Measurements from ENCODE around the gene RASD2. TPM values are rescaled to one million over a fixed set of nuclear protein-coding genes. Genes with fewer than 3 reads are reported as not detected.

RASD2 gene
- total RNA-seq, 1 experiment from 2014 or later, result 0.42 TPM

GRCh38 chr22:35576671-35577070 is 36.0 kb downstream of the RASD2 start:
- no peaks in the 10 kb centered on the region for H3K79me2 ChIP-seq (ENCODE audit: insufficient read depth, low read length)
- H4K8ac ChIP-seq (replicated peaks; ENCODE audit: insufficient read length, low read depth, low read length), result no peak overlapping the region
- H3T11ph ChIP-seq (ENCODE audit: low read length), result no peak overlapping the region
- no peak overlapping the region for H2BK120ac ChIP-seq (ENCODE audit: low read depth, low read length, poor library complexity, severe bottlenecking)
- H3K4me2 ChIP-seq (ENCODE audit: insufficient read depth, insufficient read length, low read length), result no peak overlapping the region
- no peaks in the 10 kb centered on the region for H3K4me1 ChIP-seq (ENCODE audit: insufficient read depth, low read length)
- H3K23me2 ChIP-seq (ENCODE audit: insufficient read length, low read depth, low read length, poor library complexity, severe bottlenecking), result no peaks in the 10 kb centered on the region
- Mint-ChIP-seq H3K27me3 (ENCODE audit: low read depth) (peaks cover 8% of the 10 kb centered on the region), H3K36me3 (ENCODE audit: insufficient read depth in 1 of 3, low read depth in 3 of 3) (no peaks in the 10 kb centered on the region), H3K27ac (no peak overlapping the region), H3K4me1 (no peaks in the 10 kb centered on the region; a peak in 1 of 4 replicates), H3K9me3 (no peaks in the 10 kb centered on the region), H3K4me3 (no peak overlapping the region)
- DNase-seq, result no peak
- H3K27me3 ChIP-seq (ENCODE audit: insufficient read depth, low read length), result no peaks in the 10 kb centered on the region
- H4K91ac ChIP-seq (ENCODE audit: insufficient read length, low read depth, low read length), result no peak overlapping the region
- H3K18ac ChIP-seq (ENCODE audit: insufficient read length, low read depth, low read length), result no peak overlapping the region
- no peak overlapping the region for H3K4ac ChIP-seq (ENCODE audit: low read depth, low read length)
- TF ChIP-seq CTCF (conservative IDR thresholded peaks at IDR 0.05), result no peak
- H4K5ac ChIP-seq (ENCODE audit: insufficient read length, low read depth, low read length), result no peak overlapping the region
- H3K56ac ChIP-seq (ENCODE audit: insufficient read length, low read depth, low read length), result no peak overlapping the region
- no peaks in the 10 kb centered on the region for H3K79me1 ChIP-seq (ENCODE audit: insufficient read depth, low read depth, low read length, poor library complexity, severe bottlenecking)
- no peak overlapping the region for H2BK5ac ChIP-seq (ENCODE audit: insufficient read length, low read length)
- no peak overlapping the region for H2AK5ac ChIP-seq (ENCODE audit: insufficient read length, low read length)
- H3K23ac ChIP-seq (ENCODE audit: insufficient read length, low read depth, low read length), result no peak overlapping the region
- no peak overlapping the region for H3K9ac ChIP-seq (ENCODE audit: extremely low read depth, insufficient read length, low read length)
- H3K14ac ChIP-seq (ENCODE audit: insufficient read depth, low read length), result no peak overlapping the region
- H3K27ac ChIP-seq (ENCODE audit: insufficient read length, low read depth, low read length), result no peak overlapping the region
- no peaks in the 10 kb centered on the region for H4K20me1 ChIP-seq (ENCODE audit: control insufficient read depth, insufficient read depth, insufficient read length)
- no peak overlapping the region for H2BK12ac ChIP-seq (ENCODE audit: insufficient read length, low read depth, low read length)
- no peak overlapping the region for H2BK20ac ChIP-seq (ENCODE audit: low read depth, low read length, poor library complexity, severe bottlenecking)
- no peak overlapping the region for H2BK15ac ChIP-seq (ENCODE audit: low read depth, low read length)
- H3K9me3 ChIP-seq (ENCODE audit: control insufficient read depth, low read depth, low read length), result no peaks in the 10 kb centered on the region
- no peak overlapping the region for H2AFZ ChIP-seq (ENCODE audit: low read length)
- WGBS (ENCODE audit: extremely low coverage, insufficient read length, low lambda C conversion rate), result no CpG with 5 or more reads among the region's 8 CpGs
